Parathyroid adenoma (tissue), 2 donors: ENCODE data around the gene NECAB3.

Experiments
- H2AFZ ChIP-seq: fragments of 300-600 bp; sonication (generic); one replicate; pipeline ENCODE4 v1.7.0; 2017; ENCODE audit warnings: antibody characterized with exemption, mild to moderate bottlenecking
- H3K27ac ChIP-seq: fragments of 300-600 bp; sonication (generic); one replicate; pipeline ENCODE4 v1.7.0; 2017
- H3K27me3 ChIP-seq: fragments of 300-600 bp; sonication (generic); one replicate; pipeline ENCODE4 v1.7.0; 2017; ENCODE audit warnings: low read length; ENCODE audit not compliant: control insufficient read depth, insufficient read depth
- H3K36me3 ChIP-seq: fragments of 300-600 bp; sonication (generic); one replicate; pipeline ENCODE4 v1.7.0; 2017; ENCODE audit warnings: low read length; ENCODE audit not compliant: control insufficient read depth, insufficient read depth
- H3K4me1 ChIP-seq: fragments of 300-600 bp; sonication (generic); one replicate; pipeline ENCODE4 v1.7.0; 2017; ENCODE audit warnings: control low read depth
- H3K4me2 ChIP-seq: fragments of 300-600 bp; sonication (generic); one replicate; pipeline ENCODE4 v1.7.0; 2017; ENCODE audit warnings: low read length
- H3K4me3 ChIP-seq: fragments of 300-600 bp; sonication (generic); one replicate; pipeline ENCODE4 v1.7.0; 2017; ENCODE audit warnings: low read depth, low read length
- H3K79me2 ChIP-seq: fragments of 300-600 bp; sonication (generic); one replicate; pipeline ENCODE4 v1.7.0; 2017; ENCODE audit warnings: control low read depth
- H3K9ac ChIP-seq: fragments of 300-600 bp; sonication (generic); one replicate; pipeline ENCODE4 v1.7.0; 2017; ENCODE audit warnings: mild to moderate bottlenecking
- H3K9me3 ChIP-seq: fragments of 300-600 bp; sonication (generic); one replicate; pipeline ENCODE4 v1.7.0; 2017; ENCODE audit warnings: low read length; ENCODE audit not compliant: control insufficient read depth
- TF ChIP-seq, protein P1 (sequence below): fragments of 300-600 bp; sonication (generic); IDR thresholded peaks from one replicate; pipeline ENCODE4 v1.7.0; 2017; ENCODE audit warnings: antibody characterized with exemption, mild to moderate bottlenecking
- donor health status: primary hyperparathyroidism.

The NECAB3 gene

GRCh38 chr20:33689973-33690372 is 15.7 kb upstream of the NECAB3 start:
- H3K4me1 ChIP-seq: peaks cover 8% of the 10 kb centered on the region
- no peak overlapping the region for H2AFZ ChIP-seq
- no peak overlapping the region for H3K9ac ChIP-seq
- no peak overlapping the region for H3K27ac ChIP-seq
- no peaks in the 10 kb centered on the region for H3K27me3 ChIP-seq
- H3K9me3 ChIP-seq: no peaks in the 10 kb centered on the region
- no peaks in the 10 kb centered on the region for H3K79me2 ChIP-seq
- H3K36me3 ChIP-seq: no peaks in the 10 kb centered on the region
- no peak overlapping the region for H3K4me2 ChIP-seq
- TF ChIP-seq, protein P1, sequence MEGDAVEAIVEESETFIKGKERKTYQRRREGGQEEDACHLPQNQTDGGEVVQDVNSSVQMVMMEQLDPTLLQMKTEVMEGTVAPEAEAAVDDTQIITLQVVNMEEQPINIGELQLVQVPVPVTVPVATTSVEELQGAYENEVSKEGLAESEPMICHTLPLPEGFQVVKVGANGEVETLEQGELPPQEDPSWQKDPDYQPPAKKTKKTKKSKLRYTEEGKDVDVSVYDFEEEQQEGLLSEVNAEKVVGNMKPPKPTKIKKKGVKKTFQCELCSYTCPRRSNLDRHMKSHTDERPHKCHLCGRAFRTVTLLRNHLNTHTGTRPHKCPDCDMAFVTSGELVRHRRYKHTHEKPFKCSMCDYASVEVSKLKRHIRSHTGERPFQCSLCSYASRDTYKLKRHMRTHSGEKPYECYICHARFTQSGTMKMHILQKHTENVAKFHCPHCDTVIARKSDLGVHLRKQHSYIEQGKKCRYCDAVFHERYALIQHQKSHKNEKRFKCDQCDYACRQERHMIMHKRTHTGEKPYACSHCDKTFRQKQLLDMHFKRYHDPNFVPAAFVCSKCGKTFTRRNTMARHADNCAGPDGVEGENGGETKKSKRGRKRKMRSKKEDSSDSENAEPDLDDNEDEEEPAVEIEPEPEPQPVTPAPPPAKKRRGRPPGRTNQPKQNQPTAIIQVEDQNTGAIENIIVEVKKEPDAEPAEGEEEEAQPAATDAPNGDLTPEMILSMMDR: no peak
- H3K4me3 ChIP-seq: no peak overlapping the region

- Histone ChIP-seq H3K4me3 (no peak overlapping the region), H3K79me2 (no peaks in the 10 kb centered on the region), H3K9ac (no peak overlapping the region), H3K27me3 (no peaks in the 10 kb centered on the region), H3K27ac (no peak overlapping the region), H3K9me3 (no peaks in the 10 kb centered on the region), H3K4me1 (peaks cover 8% of the 10 kb centered on the region), H3K36me3 (no peaks in the 10 kb centered on the region), H2AFZ (no peak overlapping the region), H3K4me2 (no peak overlapping the region)
- TF ChIP-seq, protein P1: no peak
Measured at GRCh38 chr20:33689493-33689892, 15.3 kb upstream of the NECAB3 start.

DNA sequence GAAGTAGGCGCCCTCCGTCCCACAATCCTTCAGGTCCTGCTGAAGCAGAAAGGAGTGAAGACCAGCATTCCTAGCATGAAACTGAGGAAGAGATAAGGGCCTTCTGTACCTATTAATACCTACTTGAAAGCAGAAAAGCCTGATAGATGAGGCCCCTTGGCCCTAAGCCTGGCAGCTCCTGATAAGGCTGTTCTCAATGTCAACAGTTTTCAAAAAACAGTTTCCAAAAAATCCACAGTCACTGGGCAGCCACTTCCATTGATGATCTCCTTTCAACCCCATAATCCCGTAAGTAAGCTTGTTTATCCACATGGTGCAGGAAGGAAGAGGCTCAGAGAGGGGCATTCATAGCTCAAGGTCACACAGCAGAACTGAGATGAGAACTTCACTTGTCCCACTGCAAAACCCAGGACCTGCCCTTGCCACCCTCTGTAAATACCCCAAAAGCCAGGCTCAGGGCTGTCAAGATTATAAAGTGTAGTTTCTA is 14.8 kb upstream of the NECAB3 start:
- Histone ChIP-seq H3K9ac (no peak overlapping the region), H3K36me3 (no peaks in the 10 kb centered on the region), H3K79me2 (no peaks in the 10 kb centered on the region), H3K9me3 (no peaks in the 10 kb centered on the region), H3K27ac (no peak overlapping the region), H3K4me1 (peaks cover 8% of the 10 kb centered on the region), H3K4me2 (peak overlapping the region; percentile 21), H3K4me3 (no peak overlapping the region), H2AFZ (no peak overlapping the region), H3K27me3 (no peaks in the 10 kb centered on the region)
- TF ChIP-seq, protein P1: no peak

- TF ChIP-seq, protein P1: no peak
- no peaks in the 10 kb centered on the region for H3K9me3 ChIP-seq
- H3K27me3 ChIP-seq: no peaks in the 10 kb centered on the region
- no peak overlapping the region for H3K27ac ChIP-seq
- peaks cover 8% of the 10 kb centered on the region for H3K4me1 ChIP-seq
- H2AFZ ChIP-seq: no peak overlapping the region
- H3K79me2 ChIP-seq: no peaks in the 10 kb centered on the region
- peak overlapping the region; percentile 21 for H3K4me2 ChIP-seq
- H3K9ac ChIP-seq: no peak overlapping the region
- no peaks in the 10 kb centered on the region for H3K36me3 ChIP-seq
- no peak overlapping the region for H3K4me3 ChIP-seq
Measured at GRCh38 chr20:33687993-33688937, 14.0 kb upstream of the NECAB3 start.
